K562 treated with DMSO at 1 percent for 12 hours (cell line): Measurements from ENCODE around the gene PRRT1B. TPM values are rescaled to one million over a fixed set of nuclear protein-coding genes. Genes with fewer than 3 reads are reported as not detected.

Source experiments
- total RNA-seq: library from RNA; unstranded; fragments of 300-600 nt; gene quantifications from 2 replicates; pipeline ENCODE4 v1.2.3, GENCODE V29; 2022; ENCODE audit not compliant: insufficient read depth

Gene PRRT1B
- not detected in 2 replicates for total RNA-seq

DNA sequence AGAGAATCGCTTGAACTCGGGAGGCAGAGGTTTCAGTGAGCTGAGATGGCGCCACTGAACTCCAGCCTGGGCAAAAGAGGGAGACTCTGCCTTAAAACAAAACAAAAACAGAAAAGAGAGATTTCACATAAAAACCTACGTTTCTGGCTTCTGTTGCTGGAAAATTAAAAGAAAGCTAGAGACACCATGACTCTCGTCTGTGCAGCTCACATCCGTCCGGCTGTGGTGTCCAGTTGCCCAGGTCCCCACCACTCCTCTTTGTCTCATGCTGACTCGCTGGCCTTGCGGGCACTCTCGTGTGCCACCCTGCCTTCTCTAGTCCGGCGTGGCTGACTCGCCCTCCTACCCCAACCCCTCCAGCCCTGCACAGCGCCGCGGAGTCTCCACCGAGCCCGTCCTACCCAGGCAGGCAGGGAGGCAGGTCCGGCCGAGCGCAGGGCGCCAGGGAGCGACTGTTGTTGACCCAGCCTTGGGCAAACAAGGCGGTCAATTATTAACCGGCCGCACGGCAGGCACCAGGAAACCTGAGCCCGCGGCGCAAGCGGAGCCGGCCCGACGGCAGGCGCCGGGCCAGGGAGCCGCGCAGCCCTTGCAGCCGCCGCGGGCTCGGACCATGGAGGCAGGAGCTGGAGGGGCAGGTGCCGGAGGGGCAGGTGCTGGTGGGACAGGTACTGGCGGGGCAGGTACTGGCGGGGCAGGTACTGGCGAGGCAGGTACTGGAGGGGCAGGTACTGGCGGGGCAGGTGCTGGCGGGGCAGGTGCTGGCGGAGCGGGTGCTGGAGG is at the start of gene PRRT1B:
Gene PRRT1B, plus strand, starts transcription at position 521 of the 783 bp plus-strand sequence. Its CDS starts 93 bp downstream, at position 614.

DNA sequence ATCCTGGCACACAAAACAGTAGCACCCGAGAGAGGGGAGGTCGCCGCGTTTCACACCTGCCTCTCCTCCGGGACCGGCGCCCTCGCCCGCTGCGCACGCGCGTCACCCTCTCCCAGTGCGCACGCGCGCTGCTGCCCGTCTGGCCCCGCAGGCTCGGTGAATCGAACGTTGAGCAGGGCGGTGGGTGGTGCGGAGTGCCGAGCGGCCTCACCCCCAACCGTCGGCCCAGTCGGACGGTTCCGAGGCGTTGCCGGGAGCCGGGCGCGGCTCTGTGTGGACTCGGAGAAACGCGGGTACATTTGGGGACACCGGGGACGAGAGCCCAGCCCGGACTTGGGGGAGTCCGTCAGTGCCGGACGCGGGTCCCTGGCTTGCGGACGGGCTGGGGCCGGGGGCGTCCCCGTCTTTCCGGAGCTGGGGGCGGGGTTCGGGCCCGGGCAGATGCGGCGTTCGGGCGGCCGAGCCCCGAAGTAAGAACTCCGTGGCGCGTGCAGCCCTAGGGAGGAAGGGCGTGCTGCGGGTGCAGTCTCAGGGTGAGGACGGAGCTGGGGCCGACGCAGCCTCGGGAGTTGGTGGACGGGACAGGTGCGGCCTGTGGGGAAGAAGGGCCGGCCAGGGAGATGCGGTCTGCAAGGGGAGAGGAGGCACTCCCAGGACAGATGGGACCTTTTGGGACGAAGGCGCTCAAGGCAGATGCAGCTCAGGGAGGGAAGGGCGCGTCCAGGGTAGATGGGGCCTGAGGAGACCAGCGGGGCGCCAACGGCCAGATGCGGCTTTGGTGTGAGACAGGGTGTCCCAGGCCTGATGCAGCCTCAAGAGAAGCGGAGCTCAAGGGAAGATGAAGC is 42.3 kb upstream of the PRRT1B start, which contains the start of gene POMT1:
Gene POMT1, plus strand, starts transcription at position 138 of the 845 bp plus-strand sequence. CDS start 1,301 bp downstream, outside the sequence.

DNA sequence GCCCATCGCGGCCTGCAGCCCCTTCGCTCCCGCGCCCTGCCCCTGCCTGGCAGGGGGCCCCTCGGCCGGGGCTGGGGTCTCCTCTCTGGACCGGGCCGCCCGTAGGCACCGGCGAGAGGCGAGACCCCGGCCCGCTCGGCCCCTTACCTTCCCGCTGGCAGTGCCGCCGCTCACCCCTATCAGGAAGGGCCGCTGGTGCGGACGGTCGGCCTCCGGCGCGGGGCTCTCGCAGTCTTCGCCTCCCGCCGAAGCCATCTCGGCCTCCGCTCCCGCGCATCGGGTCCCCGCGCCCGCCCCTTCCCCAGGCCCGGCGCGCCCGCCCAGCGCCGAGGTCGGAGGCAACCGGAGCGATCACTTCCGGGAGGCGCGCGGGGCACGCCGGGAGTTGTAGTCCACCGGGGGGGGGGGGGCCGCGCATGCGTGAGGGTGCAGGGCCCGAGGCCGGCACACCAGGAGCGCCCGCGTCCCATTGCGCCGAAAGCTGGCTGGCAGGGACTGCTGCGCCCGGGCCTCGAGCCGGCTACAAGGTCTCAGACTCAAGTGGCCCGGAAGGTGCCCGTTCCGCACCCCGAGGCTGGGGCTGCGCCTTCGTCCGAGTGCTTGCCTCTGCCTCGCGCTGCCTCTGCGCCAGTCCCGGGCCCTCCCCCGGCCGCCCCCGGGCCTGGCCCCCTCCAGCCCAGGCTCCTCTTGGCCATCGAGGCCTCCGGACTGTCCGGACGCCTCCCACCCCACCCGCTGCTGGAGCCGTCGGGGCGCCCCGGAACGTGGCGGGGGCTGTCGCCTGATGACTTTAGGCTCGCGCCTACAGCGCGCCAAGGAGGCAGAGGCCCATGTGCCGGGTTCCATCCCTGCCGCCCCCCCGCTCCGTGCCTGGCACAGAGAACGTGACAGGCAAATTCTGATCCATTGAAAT is 14.1 kb upstream of the PRRT1B start, which contains the start of gene UCK1:
Gene UCK1, minus strand, starts transcription at position 344 of the 913 bp plus-strand sequence. Its CDS starts 89 bp downstream, at position 255.

Other genes starting within 250 kb of the PRRT1B start
- gene PRRC2B, start 151.4 kb upstream of the PRRT1B start, total RNA-seq: 15.1 and 56.6 TPM in 2 replicates
- 23.3 and 37.0 TPM in 2 replicates for gene POMT1, start 42.6 kb upstream of the PRRT1B start, total RNA-seq
- gene UCK1, start 14.3 kb upstream of the PRRT1B start, total RNA-seq: 32.5 and 34.8 TPM in 2 replicates
- 14.7 and 43.8 TPM in 2 replicates for gene RAPGEF1, start 194.6 kb downstream of the PRRT1B start, total RNA-seq